ENCODE data around the gene ANKS3. TPM values are rescaled to one million over a fixed set of nuclear protein-coding genes. Genes with fewer than 3 reads are reported as not detected.

Gene ANKS3
- total RNA-seq, 1 donor = 33.2 TPM

- TF ChIP-seq CTCF (IDR thresholded peaks at IDR 0.05; ENCODE audit: insufficient read depth, low read depth, low read length) = no peak
- DNase-seq (ENCODE audit: low read depth) = no peak
- H3K4me3 ChIP-seq (ENCODE audit: low read depth, low read length) = no peak overlapping the region
Measured at GRCh38 chr16:4714996-4715395, 19.1 kb downstream of the ANKS3 start.

- no peak for TF ChIP-seq CTCF (IDR thresholded peaks at IDR 0.05; ENCODE audit: insufficient read depth, low read depth, low read length)
- no peak overlapping the region for H3K4me3 ChIP-seq (ENCODE audit: low read depth, low read length)
- DNase-seq (ENCODE audit: low read depth) = no peak
Measured at GRCh38 chr16:4713663-4714501, 20.2 kb downstream of the ANKS3 start.

- H3K4me3 ChIP-seq (ENCODE audit: low read depth, low read length) = no peak overlapping the region
- no peak for TF ChIP-seq CTCF (IDR thresholded peaks at IDR 0.05; ENCODE audit: insufficient read depth, low read depth, low read length)
- peak; percentile 27 for DNase-seq (ENCODE audit: low read depth)
Measured at GRCh38 chr16:4709481-4709880, 24.6 kb downstream of the ANKS3 start.

GRCh38 chr16:4706871-4707270 is 27.2 kb downstream of the ANKS3 start:
- no peak overlapping the region for H3K4me3 ChIP-seq (ENCODE audit: low read depth, low read length)
- no peak for DNase-seq (ENCODE audit: low read depth)
- no peak for TF ChIP-seq CTCF (IDR thresholded peaks at IDR 0.05; ENCODE audit: insufficient read depth, low read depth, low read length)

GRCh38 chr16:4704913-4705312 is 29.2 kb downstream of the ANKS3 start:
- no peak for DNase-seq (ENCODE audit: low read depth)
- H3K4me3 ChIP-seq (ENCODE audit: low read depth, low read length) = no peak overlapping the region
- TF ChIP-seq CTCF (IDR thresholded peaks at IDR 0.05; ENCODE audit: insufficient read depth, low read depth, low read length) = no peak

- no peak overlapping the region for H3K4me3 ChIP-seq (ENCODE audit: low read depth, low read length)
- no peak for TF ChIP-seq CTCF (IDR thresholded peaks at IDR 0.05; ENCODE audit: insufficient read depth, low read depth, low read length)
- DNase-seq (ENCODE audit: low read depth) = no peak
Measured at GRCh38 chr16:4704491-4704890, 29.6 kb downstream of the ANKS3 start.

GRCh38 chr16:4703906-4704305 is 30.2 kb downstream of the ANKS3 start:
- H3K4me3 ChIP-seq (ENCODE audit: low read depth, low read length) = no peak overlapping the region
- DNase-seq (ENCODE audit: low read depth) = no peak
- TF ChIP-seq CTCF (IDR thresholded peaks at IDR 0.05; ENCODE audit: insufficient read depth, low read depth, low read length) = no peak

Measured in fibroblast of villous mesenchyme (primary cell).